ENCODE data around the gene IPPK. TPM values are rescaled to one million over a fixed set of nuclear protein-coding genes. Genes with fewer than 3 reads are reported as not detected.

Gene IPPK
- total RNA-seq, 4 donors from 2014 or later, result 8.0 to 18.8 (median 11.0) TPM

DNA sequence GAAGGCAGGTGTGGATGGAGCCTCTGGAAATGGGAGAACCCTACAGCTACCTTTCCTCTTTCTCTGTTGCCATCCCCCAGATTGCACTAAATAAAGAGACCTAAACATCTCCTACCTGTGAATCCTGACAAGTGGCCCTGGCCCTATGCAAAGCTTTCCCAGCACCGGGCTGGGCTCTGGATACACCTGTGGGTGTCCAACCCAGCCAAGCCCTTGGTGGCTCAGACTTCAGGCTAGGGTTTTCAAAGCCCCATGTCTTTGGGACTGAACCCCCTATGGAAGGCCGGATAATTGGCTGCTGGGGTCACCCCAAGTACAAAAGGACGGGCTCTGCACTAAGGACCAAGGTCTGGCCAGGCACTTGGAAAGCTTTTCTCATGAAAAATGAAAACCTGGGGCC lies 44.1 kb upstream of the IPPK start:
- Histone ChIP-seq H3K27me3 (no peaks in the 10 kb centered on the region), H3K9me3 (no peaks in the 10 kb centered on the region), H3K4me1 (peaks cover 0 to 20% (median 3%) of the 10 kb centered on the region in 4 donors), H3K27ac (no peak overlapping the region), H3K36me3 (peaks cover 0 to 97% (median 26%) of the 10 kb centered on the region in 3 donors), H3K4me3 (no peak overlapping the region)
- WGBS, 2 donors, result 93 to 97% methylated on average over 3 of the region's 3 CpGs
- TF ChIP-seq CTCF (IDR thresholded peaks at IDR 0.05) (no peak), POLR2A (IDR thresholded peaks at IDR 0.05) (no peak), EP300 (IDR thresholded peaks at IDR 0.05) (no peak)
- DNase-seq (ENCODE audit: low spot score in 2 of 2), result no peak

DNA sequence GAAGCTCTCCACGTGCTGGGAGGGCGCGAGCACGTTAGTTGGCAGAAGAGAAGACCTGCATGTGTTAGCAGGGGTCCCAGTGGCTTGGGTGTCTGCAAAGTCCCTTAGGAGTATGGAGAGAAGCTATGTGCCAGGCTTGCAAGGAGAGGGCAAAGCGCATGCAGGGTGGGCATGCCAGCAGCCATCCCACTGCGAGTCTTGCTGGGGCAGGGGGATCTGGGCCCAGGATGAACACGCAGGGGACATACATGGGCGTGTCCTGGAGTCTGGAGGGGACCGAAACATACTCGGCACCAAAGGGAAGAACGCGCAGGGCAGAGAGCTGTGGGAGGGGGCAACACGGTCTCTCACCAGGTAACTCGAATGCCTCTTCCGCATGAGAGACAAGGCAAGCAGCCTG lies 43.6 kb upstream of the IPPK start:
- TF ChIP-seq CTCF (IDR thresholded peaks at IDR 0.05), result no peak
- no peak for TF ChIP-seq POLR2A (IDR thresholded peaks at IDR 0.05)
- no peak for TF ChIP-seq EP300 (IDR thresholded peaks at IDR 0.05)
- H3K4me3 ChIP-seq, result no peak overlapping the region
- peaks cover 0 to 95% (median 21%) of the 10 kb centered on the region in 3 donors for H3K36me3 ChIP-seq
- WGBS, 2 donors, result 92 to 93% methylated on average over 15 of the region's 15 CpGs
- H3K9me3 ChIP-seq, result no peaks in the 10 kb centered on the region
- H3K4me1 ChIP-seq, result peaks cover 0 to 20% (median 3%) of the 10 kb centered on the region in 4 donors
- no peak overlapping the region for H3K27ac ChIP-seq
- H3K27me3 ChIP-seq, result no peaks in the 10 kb centered on the region
- DNase-seq (ENCODE audit: low spot score in 2 of 2), result no peak

DNA sequence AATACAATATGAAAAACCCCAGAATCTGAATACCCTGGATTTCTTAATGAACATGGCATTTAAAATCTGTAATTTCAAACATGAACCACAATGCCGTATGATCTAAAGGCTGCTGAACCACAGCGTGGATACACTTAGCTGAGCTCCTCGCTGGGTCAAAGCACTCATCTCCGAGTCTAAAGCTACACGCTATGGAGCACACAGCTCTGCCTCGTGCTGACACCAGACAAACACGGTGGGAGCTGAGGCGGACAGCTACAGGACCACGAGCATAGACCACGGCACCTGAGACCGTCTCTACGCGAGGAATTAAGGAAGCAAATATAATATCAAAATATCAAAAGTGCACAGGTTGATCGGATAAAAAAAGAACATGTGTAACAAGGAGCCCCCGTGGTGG lies 42.8 kb upstream of the IPPK start:
- no peak for TF ChIP-seq CTCF (IDR thresholded peaks at IDR 0.05)
- 91 to 92% methylated on average over 15 of the region's 15 CpGs for WGBS, 2 donors
- peaks cover 0 to 88% (median 16%) of the 10 kb centered on the region in 3 donors for H3K36me3 ChIP-seq
- no peaks in the 10 kb centered on the region for H3K27me3 ChIP-seq
- H3K4me3 ChIP-seq, result no peak overlapping the region
- peaks cover 0 to 20% (median 3%) of the 10 kb centered on the region in 4 donors for H3K4me1 ChIP-seq
- no peaks in the 10 kb centered on the region for H3K9me3 ChIP-seq
- no peak overlapping the region for H3K27ac ChIP-seq
- DNase-seq (ENCODE audit: low spot score in 2 of 2), result no peak

GRCh38 chr9:92711844-92712243 lies 41.9 kb upstream of the IPPK start:
- no peak for TF ChIP-seq POLR2A (IDR thresholded peaks at IDR 0.05)
- no peak for TF ChIP-seq EP300 (IDR thresholded peaks at IDR 0.05)
- no peak for TF ChIP-seq CTCF (IDR thresholded peaks at IDR 0.05)
- H3K27me3 ChIP-seq, result no peaks in the 10 kb centered on the region
- DNase-seq (ENCODE audit: low spot score in 2 of 2), result no peak
- peaks cover 0 to 78% (median 7%) of the 10 kb centered on the region in 3 donors for H3K36me3 ChIP-seq
- peaks cover 0 to 19% (median 3%) of the 10 kb centered on the region in 4 donors for H3K4me1 ChIP-seq
- H3K27ac ChIP-seq, result no peak overlapping the region
- no peak overlapping the region for H3K4me3 ChIP-seq
- H3K9me3 ChIP-seq, result no peaks in the 10 kb centered on the region
- WGBS, 2 donors, result 71 to 73% methylated on average over 6 of the region's 6 CpGs

- peak overlapping the region in 1 of 4 donors; percentile 22 for H3K27ac ChIP-seq
- DNase-seq (ENCODE audit: low spot score in 2 of 2), result no peak
- WGBS, 2 donors, result 22 to 38% methylated on average over 2 of the region's 2 CpGs
- H3K27me3 ChIP-seq, result no peaks in the 10 kb centered on the region
- H3K4me3 ChIP-seq, result no peak overlapping the region
- H3K9me3 ChIP-seq, result no peaks in the 10 kb centered on the region
- H3K36me3 ChIP-seq, result peaks cover 0 to 75% (median 7%) of the 10 kb centered on the region in 3 donors
- H3K4me1 ChIP-seq, result peaks cover 0 to 12% (median 0%) of the 10 kb centered on the region in 4 donors
- TF ChIP-seq POLR2A (IDR thresholded peaks at IDR 0.05), result no peak
- TF ChIP-seq EP300 (IDR thresholded peaks at IDR 0.05), result no peak
- TF ChIP-seq CTCF (IDR thresholded peaks at IDR 0.05), result no peak
These were observed 41.2 kb upstream of the IPPK start for GRCh38 chr9:92711146-92711545.

Measured in tibial nerve (tissue), 4 donors.